NCI-H1436 (cell line): ENCODE data around the gene ZNF185.
A peak's percentile ranks its signal among the peaks of the same experiment; 100 is the strongest.

Experiments used
- DNase-seq: peaks from one replicate; lab custom pipeline; 2025; lab: John Stamatoyannopoulos, UW

The ZNF185 gene

DNA sequence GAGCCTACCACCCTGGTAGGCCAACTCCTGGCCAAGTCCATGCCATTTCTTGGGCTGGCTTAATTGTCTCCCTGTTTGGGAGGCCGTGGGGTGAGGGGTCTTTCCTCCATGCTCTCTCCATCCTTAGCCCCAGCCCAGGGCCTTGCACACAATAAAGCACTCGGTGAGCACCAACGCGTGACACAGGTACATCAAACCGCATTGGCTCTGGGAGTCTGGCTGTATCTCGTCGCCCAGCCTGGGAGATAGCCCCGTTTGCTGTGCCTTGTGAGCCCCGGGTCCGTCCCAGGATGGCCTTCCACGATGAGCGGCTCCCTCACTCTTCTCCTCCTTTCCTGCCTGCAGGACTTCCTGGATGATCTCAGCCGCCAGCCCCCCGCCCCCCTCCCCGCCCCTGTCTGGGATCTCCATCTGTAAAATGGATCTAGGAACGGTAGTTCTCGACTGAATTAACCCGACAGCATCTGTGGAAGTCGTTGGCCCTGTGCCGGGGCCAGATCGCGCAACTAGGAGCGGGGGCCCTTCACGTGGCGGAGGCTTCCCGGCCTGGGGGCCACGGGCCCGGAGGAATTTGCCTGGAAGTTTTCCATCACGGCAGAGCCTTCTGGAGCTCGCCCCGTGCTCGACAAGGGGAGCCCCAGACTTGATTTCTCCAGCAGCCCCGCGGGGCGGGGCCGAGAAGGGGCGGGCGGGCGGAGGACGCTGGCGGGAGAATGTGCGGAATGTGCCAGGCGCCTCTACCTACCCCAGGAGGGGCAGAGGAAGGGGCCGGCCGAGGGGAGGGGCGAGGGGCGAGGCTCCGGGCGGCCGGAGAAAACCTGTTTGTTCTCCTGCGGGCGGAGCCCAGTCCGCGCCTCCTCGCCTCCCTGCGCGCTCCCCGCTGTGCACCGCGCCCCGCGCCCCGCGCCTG lies at the start of gene ZNF185:
ZNF185 (plus strand) TSS at position 846 of the 910 bp plus-strand sequence. CDS start 16,423 bp downstream, outside the sequence.
- peak; percentile 25 for DNase-seq

GRCh38 chrX:152850465-152850864 lies 47.4 kb upstream of the ZNF185 start:
- no peak for DNase-seq

- DNase-seq: no peak
These were observed 43.9 kb upstream of the ZNF185 start for GRCh38 chrX:152853986-152854385.

DNA sequence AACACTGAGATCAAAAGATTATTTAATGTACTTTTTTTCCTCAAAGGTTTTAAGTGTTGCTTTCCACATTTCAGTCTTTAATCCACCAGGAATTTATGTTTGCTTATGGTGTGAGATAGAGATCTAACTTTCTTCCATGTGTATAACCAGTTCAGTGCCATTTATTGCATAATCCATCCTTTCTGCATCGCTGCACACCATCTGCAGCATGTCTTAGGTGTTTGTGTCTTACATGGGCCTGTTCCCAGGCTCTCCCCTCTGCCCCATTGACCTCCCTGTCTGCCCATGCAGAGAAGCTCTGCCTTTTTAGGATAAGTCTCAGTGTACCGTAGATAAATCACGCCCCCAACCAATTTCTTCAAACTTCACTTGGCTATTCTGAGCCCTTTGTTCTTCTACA lies 36.8 kb upstream of the ZNF185 start:
- no peak for DNase-seq

- DNase-seq: no peak
These were observed 36.0 kb upstream of the ZNF185 start for GRCh38 chrX:152861826-152862225.

DNA sequence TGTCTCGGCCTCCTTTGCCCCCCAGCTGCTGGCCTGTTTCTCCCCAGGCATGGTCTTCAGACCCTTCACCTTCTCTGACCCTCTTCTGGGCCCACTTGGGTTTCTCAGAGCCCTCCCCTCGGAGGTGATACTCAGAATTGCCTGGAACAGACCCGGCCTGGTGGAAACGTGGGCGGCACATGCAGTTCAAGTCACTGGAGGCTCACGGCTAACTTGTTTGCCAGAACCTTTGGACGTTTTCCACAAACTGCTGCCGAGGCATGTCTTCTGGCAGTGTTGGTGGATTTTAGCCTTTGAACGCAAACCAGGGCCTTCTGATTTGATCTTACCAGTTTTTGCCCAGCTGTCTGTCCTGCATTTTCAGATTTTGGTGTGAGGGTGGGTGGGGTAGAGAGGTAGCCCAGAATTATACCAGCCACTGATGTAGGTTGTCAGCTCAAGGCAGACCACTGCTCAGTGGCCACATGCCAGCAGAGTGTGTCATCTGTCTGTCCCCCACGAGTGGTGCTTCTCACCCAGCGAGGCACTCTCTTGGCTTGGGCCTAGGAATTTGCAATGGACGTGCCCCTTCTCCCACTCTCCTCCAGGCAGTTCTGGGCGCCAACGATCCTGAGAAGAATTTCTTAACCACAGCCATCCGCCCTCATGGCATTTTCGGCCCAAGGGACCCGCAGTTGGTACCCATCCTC lies 32.5 kb upstream of the ZNF185 start:
- DNase-seq: no peak

DNA sequence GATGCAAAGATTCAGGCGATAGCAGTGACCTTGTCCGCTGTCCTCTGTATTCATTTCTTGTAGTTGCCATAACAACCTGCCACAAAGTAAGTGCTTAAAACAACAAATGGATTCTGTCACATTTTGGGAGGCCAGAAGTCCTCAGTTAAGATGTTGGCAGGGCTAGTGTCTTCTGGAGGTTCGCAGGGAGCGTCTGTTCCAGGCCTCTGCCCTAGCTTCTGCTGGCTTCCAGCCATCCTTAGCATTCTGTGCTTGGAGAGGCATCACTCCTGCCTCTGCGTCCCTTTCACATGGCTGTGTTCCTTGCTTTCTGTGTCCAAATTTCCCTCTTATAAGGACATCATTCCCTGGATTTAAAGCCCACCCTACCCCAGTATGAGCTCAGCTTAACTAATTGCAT lies 31.5 kb upstream of the ZNF185 start:
- no peak for DNase-seq

- DNase-seq: no peak
These were observed 27.9 kb upstream of the ZNF185 start for GRCh38 chrX:152869972-152870371.

GRCh38 chrX:152871260-152871659 lies 26.6 kb upstream of the ZNF185 start:
- no peak for DNase-seq

DNA sequence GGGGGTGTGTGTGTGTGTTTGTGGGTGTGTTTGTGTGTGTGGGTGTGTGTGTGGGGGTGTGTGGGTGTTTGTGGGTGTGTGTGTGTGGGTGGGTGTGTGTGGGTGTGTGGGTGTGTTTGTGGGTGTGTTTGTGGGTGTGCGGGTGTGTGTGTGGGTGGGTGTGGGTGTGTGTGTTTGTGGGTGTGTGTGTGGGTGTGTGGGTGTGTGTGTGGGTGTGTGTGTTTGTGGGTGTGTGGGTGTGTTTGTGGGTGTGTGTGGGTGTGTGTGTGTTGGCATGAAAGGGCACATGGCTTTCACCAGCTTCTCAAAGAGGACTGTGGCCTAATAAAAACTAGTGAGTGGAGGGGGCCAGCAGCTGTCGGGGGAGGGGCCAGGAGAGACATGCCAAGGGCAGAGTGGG lies 25.3 kb upstream of the ZNF185 start:
- DNase-seq: no peak

- DNase-seq: no peak
These were observed 24.5 kb upstream of the ZNF185 start for GRCh38 chrX:152873361-152873760.

DNA sequence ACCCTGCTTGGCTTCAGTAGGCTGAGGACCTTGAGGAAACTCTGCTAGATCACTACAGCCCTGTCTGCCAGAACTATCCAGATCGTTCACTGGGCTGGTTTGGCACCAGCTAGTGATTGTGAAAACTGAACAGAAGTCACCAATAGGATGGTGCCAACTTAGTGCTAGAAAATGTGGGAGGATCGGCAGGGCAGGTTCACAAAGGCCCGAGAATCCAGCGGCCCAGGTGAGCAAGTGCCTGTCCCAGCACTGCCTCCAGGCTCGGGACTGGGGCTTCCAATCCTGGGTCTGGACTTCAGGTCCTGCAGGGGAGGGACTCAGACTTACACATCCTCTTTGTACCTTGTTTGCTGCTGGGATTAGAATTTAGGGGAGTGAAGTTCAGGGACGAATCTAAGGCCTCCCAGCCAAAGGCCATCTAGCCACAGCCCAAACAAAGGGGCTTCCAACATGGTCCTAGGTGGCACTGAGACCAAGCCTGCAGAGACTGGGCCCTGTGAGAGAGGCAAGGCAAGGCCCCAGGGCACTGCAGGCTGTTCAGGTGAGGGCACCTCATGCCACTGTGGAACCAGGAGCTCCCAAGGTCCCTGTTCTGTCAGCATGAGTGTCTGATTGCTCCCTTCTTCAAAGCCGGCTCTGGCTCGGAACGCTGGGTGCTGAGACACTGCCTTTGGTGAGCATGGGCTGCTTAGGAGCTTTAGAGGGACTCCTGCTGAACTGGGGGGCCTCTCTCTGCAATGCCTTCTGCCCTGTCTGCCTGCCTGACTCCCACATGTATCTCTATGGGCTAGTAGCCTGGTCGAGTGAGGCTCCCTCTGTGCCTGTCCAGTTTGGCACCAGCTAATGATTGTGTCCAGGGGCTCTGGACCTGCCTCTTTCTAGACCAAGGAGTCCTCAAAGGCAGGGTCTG lies 20.7 kb upstream of the ZNF185 start:
- no peak for DNase-seq

GRCh38 chrX:152878976-152879755 lies 18.7 kb upstream of the ZNF185 start:
- DNase-seq: no peak

DNA sequence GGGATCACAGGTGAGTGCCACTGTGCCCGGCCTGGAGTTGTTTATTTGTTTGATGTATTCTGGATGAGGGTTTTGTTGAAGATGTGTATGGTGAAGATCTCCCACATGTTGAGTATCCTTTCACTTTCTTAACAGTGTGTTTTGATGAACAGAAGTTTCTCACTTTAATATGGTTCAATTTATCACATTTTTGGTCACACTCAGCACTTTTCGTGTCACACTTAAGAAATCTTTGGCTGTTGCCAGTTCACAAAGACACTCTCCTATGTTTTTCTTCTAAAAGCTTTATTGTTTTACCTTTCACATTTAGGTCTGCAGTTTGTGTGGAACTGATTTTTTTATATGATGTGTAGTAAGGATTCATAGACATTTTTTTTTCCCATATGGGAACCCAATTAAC lies 16.6 kb upstream of the ZNF185 start:
- no peak for DNase-seq

DNA sequence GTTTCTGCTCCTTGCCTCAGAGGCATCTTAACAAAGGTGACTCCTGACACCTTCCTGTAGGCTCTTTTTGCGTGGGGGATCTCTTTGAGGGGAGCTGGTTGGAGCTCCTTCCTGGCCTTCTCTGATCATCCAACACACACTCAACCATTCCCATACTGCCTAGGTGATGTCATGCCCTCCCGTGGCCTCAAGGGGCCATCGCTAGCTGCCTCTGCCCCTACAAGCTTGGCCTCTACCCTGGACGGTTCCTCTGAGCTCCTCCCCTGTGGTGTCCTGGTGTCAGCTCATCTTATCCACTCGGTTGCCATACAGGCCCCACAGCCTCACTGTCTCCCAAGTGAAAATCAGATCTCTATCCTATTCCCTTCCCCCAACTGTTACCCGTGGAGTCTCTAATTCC lies 13.7 kb upstream of the ZNF185 start:
- no peak for DNase-seq

DNA sequence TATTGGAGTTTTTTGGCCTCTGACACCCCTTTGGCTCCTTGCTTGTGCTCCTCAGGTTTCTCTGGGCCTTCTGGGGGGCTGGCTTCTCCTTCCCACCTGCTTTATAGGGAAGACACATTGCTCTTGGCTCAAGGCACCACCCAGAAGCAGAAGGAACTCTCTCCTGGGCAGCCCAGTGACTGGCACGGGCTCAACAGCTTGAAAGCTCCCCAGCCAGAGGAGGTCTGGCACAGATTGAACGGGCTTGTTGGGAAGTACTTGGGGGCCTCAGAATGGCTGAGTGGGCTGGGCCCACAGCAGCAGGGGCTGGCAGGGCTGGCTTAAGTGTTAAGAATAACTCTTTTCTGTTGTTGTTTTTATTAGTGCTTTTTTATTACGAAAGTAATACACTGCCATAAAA lies 11.2 kb upstream of the ZNF185 start:
- no peak for DNase-seq

GRCh38 chrX:152892499-152892898 lies 5.4 kb upstream of the ZNF185 start:
- DNase-seq: no peak

DNA sequence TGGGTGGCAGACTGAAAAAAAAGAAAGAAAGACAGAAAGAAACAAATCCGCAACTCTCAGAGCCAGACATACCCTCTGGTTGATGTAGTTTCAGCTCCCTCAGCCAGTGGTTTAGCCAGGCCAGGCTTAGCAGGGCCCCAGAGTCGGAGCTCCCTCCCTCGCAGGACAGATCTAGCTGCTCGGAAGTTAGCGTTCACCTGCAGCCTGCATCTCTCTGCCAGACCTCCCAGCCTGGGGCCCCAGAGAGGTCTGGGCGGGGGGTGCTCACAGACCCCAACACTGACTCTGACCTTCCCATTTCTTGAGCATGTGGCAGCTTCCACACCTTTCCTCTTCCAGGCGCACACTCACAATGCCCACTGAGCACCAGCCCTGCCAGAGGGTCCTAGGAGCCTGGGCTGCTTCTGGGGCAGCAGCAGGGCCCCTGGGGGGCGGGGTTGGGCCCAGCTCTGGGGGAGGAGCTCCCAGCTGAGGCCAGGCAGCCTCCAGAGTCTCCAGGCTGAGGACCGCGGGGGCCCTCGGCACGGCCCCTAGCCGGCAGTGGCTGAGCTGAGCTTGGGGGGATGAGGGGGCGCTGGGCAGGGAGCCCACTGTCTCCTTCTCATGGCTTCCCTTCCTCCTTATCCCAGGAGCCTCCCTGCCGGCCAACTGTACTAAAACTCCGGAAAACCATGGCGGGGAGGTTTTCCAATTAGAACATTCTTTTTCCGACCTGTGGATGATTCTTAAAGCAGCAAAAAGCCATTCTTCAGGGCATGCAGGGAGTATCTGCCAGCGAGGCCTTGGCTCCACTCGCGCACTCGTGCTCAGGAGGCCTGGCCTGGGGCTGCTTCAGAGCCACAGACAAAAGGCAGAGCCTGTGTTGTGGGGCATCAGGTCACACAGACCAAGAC lies 4.6 kb upstream of the ZNF185 start:
- DNase-seq: no peak

DNA sequence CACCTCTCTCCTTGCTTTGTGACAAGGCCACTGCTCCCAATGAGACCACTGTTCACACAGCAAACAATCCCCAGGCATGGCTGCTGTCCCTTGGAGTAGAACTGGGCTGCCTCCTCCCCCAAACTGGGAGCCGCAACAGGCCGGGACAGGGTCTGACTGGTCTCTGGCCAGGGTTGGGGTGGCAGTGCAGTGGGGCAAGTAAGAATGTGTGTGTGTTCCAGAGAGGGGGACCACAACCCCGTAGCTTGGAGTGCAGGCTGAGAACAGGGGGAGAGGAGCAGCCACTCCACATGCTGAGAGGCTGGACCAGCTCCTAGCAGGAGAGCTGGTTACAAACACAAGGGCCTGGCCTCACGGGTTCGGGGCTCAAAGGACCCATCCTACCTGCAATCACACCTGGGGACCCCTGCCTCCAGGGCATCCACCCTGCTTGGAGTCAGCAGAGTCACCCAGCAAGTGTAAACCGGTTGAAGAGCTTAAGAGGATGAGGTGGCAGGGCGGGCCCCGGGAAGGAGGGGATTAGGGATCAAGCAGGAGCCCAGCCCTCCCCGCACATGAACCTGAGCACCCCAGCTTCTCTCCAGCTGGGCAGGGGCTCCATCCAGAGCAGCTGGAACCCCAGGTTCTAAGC lies 3.8 kb upstream of the ZNF185 start:
- no peak for DNase-seq

- no peak for DNase-seq
These were observed 2.7 kb upstream of the ZNF185 start for GRCh38 chrX:152895121-152895520.
